HPDE6-E6E7 (cell line): ENCODE data around the gene ORMDL1.
"Not testable (repeated sequence)": the region's sequence is repeated elsewhere in the genome, so short reads cannot be mapped to it uniquely, and the experiment has no call there.

Experiments
- DNase-seq: peaks from one replicate; pipeline ENCODE4 v3.0.0; 2011; ENCODE audit warnings: missing footprints; ENCODE audit errors: extremely low spot score

Gene ORMDL1

DNA sequence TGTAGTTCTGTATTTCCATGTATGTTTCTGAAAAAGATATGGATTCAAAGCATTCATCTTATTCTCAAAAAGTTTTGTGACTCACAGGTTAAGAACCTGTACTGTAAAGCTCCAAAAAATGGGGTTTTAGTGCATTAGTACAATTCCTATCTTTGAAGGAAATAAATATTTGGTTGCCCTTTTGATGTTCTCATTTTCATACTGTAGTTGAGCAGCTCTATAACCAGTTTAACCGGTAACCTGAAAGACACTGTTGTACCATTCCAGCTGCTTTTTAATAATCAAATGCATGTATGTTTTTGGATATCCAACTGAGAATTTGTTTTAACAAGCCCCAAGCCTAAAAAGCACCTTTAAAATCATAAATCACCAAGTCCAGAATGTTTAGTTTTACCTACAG is 11.9 kb downstream of the ORMDL1 start:
- DNase-seq = no peak

DNA sequence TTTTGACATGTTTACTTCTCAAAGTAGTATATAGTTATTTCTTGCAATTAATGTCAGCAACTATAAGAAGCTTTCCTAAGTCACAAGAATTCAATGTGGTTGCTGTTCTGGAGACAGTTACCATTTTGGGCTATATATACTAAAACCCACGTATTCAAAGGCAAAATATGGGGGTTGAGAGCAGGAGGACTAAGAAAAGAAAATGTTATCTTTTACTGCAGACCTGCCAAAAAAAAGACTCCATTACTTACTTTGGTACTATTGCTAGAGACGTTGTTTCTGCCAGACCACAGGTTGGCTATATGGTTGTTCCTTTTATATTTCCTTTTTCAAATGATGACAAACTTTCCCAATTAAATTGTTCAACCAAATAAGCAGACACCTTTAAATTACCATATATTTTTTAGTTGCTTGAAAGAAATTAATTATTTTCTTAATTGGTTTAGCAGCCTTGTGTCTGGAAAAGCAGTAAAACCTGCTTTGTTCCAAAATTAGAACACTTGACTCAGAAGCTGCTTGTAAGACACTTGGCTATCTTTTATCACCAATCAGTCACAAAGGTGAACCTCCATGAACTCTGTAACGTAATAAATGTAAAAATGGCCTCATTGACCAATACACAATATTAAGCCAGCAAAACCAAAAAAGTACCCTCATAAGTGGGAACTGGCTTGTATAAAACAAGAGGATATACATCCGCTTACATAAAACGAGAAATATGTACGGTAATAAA is 13.4 kb downstream of the ORMDL1 start:
- no peak for DNase-seq

DNA sequence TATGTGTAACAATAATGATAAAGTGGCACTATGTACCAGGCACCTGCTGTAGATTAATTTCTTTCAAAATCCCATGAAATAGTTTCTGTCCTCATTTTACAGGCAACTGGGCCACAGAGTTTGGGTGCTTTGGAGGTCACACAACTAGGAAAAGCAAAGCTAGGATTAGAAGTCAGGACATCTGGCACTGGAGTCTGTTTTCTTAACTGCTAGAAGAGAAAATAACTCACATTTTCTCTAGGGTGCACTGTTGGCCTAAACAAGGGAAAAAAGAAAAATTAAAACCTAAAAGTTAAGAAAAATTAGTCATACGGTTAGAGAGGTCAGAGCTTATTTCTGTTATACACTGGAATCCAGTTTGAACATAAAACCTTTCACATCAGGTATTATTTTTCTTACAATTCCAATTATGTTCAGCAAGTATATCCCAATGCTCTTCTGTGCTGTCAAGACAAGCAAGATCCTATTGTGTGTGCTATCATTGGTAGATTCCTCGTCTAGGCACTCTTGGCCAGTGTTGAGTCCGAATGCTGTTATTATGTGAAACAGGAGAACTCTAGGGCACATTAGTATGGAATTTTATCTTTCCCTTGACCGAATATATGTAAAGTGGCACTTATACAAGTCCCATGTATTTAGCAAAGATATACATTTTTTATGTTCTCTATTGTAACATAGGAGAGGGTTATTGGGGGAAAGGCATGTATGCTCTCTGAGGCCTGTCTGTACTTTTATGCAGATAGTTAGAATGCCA is 20.1 kb downstream of the ORMDL1 start:
- DNase-seq = no peak

DNA sequence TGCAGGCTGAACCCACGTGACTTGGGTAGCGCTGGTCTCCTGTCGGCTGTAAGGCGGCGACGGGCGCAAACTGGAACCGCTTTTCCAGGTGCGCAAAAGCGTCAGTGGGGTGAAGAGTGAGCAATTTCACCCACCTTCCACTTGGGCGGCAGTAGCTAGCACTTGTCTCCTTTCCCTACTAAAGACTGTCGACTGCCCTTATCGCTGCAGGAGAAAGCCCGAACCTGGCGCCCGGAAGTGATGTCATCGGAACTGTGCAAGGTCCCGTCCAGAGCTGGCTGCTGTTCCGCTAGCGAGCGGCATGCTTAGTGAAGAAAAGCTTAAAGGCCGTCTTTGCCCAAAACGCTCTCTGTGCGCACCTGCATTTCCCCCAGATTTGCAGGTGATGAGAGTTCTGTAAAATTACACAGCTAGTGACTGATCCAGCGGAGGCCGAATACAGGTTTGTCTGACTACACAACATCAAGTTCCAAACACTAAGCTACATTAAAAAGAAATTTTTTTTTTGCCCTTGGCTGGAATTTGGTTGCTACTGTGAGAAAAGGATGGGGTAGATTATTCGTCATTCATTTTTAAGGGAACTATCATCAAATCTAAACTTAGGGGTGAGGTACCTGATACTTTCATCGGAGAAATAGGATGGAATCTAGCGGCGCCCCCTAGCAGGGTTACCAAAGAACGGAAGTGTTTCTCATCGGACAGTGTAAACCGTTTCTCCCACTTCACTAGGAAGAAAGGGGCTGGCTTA is 21.4 kb downstream of the ORMDL1 start, which contains the start of gene OSGEPL1:
TSS of gene OSGEPL1 (minus strand) at position 242 of the 748 bp plus-strand sequence. CDS start 1,152 bp downstream, outside the sequence.
- DNase-seq = peak; percentile 62

DNA sequence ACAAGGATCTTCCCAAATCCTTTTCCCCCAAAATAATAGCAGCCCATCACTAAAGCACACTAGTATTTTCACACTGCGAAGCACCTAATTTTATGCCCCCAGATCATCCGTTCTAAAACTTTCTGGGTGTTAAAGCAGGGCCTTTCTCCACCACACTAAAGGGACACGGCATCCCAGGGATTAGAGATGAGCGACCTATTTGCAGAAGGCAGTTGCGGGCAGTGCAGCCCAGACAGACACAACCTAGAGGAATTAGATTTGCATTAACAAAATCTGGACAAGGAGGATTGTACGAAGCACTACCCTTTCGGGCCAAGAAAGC is 21.9 kb downstream of the ORMDL1 start:
- DNase-seq = no peak

DNA sequence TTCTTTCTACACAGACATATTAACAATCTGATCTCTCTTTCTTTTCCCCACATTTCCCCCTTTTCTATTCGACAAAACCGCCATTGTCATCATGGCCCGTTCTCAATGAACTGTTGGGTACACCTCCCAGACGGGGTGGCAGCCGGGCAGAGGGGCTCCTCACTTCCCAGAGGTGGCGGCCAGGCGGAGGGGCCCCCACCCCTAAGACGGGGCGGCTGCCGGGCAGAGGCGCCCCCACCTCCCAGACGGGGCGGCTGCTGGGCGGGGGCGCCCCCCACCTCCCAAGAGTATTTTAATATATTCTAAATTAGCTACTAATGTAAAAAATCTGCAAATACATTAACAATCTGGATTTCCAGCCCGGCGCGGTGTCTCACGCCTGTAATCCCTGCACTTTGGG is 24.0 kb downstream of the ORMDL1 start:
- not testable (repeated sequence) for DNase-seq

DNA sequence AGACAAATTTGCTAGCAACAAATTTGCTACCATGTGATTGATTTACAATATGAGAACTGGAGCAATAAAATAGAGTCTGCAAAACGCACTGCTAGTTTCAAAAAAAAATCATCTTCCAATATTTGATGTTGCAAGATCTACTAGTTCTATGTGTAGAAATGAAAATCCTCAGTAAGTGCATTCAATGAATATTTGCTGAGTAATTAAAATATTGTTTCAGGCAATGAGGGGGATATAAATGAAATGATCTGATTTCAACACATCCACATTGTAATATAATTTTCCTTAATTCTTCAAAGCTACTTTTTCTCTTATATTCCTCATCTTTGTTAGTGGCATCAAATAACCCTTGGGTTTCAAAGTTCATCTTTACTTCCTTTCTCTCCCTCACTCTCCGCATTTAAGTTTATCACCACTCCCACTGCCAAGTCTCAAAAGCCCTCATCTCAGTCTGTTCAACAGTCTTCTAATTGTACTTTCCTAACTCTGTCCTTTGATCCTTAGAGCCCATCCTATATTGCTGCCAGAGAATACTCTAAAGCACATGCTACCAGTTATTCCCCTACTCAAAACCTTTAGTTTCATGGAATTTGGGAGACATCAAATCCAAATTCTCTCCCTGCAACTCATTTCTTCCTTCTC is 27.7 kb downstream of the ORMDL1 start:
- DNase-seq = no peak

DNA sequence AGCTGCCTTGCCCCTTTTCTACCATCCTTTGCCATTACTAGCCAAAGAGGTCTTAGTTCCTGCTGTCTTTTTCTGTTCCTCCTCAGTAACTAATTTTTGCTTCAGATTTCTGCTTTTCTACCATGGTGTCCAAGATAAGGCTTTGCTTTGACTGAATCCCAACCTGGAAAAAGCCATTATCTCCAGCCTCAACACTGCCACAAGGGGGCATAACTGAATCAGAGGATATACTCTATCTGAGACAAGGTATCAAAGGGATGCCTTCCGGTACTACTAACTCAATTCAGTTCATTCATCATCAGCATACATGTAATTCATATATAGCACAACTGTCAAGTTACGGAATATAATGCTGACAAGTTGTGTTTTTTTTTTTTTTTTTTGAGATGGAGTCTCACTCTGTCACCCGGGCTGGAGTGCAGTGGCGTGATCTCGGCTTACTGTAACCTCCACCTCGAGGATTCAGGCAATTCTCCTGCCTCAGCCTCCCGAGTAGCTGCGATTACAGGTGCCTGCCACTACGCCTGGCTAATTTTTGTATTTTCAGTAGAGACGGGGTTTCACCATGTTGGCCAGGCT is 33.0 kb downstream of the ORMDL1 start:
- DNase-seq = peak; percentile 20

DNA sequence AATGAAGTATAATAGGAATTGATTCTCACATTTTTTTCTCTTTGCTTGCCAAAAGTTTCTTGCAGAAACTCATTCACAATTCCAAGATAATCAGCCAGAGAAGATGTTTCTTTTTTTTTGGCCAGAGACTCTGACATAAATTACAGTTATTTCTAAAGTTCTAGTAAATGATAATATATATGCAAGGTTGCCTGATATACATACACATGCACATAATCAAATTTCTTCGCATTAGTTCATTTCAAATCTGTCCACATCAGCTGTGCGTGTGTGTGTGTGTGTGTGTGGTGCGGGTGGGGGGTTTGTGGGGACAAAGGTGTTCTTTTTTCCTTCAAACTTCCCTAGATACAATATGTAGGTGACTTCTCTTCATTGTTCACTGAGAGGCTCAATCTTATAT is 54.7 kb downstream of the ORMDL1 start:
- DNase-seq = no peak

DNA sequence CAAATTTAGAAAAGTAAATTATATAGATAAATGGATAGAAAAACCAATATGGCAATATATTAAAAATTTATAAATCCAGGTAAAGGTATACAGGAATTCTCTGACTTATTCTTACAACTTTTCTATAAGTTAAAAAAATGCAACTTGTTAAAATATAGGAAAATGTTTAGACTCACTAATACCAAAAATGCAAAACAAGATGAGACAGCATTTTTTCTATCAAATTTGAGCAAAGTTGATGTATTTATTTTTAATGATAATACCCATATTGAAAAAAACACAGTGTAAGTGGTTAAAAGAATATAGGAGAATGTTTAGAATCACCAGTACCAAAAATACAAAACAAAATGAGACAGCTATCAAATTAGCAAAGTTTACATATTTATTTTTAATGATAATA is 57.3 kb downstream of the ORMDL1 start:
- no peak for DNase-seq

DNA sequence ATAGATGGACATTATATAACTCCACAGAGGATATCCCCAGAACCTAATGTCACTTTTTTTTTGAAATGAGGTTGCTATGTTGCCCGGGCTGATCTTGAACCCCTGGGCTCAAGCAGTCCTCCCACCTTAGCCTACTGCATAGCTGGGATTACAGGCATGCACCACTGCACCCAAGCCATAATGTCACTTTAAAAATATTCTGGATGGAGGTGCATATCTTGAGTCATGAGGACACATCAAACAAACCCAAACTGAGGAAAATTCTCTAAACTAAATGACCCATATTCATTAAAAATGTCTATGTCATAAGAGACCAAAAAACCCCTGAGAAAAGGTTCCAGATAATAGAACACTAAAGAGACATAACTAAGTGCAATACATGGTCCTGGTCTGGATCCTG is 57.9 kb downstream of the ORMDL1 start:
- no peak for DNase-seq

DNA sequence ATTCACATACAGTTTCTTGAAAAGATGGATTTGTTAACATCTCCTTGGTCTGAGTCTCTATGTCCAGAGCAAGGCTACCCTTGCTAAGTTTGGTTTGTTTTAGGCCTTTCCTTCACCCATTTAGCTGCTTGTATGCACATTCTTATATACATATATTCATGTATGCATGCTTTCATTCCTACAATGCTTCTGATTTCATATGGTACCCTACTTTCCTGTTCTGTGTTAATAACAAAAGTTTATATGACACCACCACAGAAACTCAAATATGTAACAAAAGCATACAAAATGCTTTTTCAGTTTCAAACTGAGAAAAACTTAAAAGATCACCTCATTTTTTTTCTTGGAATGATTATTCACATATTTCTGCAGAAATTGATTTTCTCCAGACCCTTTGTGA is 60.9 kb downstream of the ORMDL1 start:
- no peak for DNase-seq
